ENCODE data around the gene RAB14. TPM values are rescaled to one million over a fixed set of nuclear protein-coding genes. Genes with fewer than 3 reads are reported as not detected.

Gene RAB14
- total RNA-seq, 1 donor = 30.0 TPM

DNA sequence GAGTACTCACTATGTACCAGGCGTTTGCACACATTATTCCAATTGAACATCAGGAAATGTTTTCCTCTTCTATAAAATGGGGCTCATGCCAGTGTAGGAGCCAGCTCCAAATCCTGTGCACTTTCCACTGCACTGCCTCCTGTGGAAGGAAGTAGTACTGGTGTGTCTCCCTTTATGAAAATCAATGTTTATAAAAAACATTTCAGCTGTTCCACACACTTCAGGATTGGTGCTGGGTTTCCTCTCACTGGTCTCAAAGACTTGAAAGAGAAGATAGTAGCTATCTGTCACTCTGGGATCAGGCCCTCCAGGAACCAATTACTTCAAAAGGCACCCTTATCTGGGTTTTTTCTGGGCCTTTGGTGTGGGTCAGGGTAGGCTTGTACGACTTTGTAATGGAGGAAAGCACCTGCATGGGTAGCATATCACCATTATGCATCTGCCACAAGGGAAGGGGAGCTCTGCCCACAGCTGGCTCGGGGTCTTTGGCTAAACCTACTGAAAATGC is 32.5 kb downstream of the RAB14 start:
- no peak overlapping the region for H3K27ac ChIP-seq (ENCODE audit: low read depth, low read length)
- no peaks in the 10 kb centered on the region for H3K9me3 ChIP-seq (ENCODE audit: low read depth, low read length)
- no peak overlapping the region for H2AFZ ChIP-seq (ENCODE audit: low read length)
- TF ChIP-seq, protein P1, sequence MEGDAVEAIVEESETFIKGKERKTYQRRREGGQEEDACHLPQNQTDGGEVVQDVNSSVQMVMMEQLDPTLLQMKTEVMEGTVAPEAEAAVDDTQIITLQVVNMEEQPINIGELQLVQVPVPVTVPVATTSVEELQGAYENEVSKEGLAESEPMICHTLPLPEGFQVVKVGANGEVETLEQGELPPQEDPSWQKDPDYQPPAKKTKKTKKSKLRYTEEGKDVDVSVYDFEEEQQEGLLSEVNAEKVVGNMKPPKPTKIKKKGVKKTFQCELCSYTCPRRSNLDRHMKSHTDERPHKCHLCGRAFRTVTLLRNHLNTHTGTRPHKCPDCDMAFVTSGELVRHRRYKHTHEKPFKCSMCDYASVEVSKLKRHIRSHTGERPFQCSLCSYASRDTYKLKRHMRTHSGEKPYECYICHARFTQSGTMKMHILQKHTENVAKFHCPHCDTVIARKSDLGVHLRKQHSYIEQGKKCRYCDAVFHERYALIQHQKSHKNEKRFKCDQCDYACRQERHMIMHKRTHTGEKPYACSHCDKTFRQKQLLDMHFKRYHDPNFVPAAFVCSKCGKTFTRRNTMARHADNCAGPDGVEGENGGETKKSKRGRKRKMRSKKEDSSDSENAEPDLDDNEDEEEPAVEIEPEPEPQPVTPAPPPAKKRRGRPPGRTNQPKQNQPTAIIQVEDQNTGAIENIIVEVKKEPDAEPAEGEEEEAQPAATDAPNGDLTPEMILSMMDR (IDR thresholded peaks at IDR 0.05; ENCODE audit: extremely low read depth, low read depth, low read length) = peak; percentile 57
- H3K4me3 ChIP-seq (ENCODE audit: insufficient read depth, low read length) = no peak overlapping the region
- no peaks in the 10 kb centered on the region for H3K79me2 ChIP-seq (ENCODE audit: insufficient read depth, low read length)
- DNase-seq (ENCODE audit: insufficient read length, low spot score, missing footprints) = peak; percentile 46
- no peaks in the 10 kb centered on the region for H3K4me1 ChIP-seq (ENCODE audit: insufficient read depth, low read length)
- no peak overlapping the region for H3K4me2 ChIP-seq (ENCODE audit: insufficient read depth, low read length)
- peaks cover 41% of the 10 kb centered on the region for H3K36me3 ChIP-seq (ENCODE audit: insufficient read depth, low read length)
- H3K27me3 ChIP-seq (ENCODE audit: insufficient read depth, low read length) = no peaks in the 10 kb centered on the region
- H4K20me1 ChIP-seq (ENCODE audit: insufficient read depth, low read length) = no peaks in the 10 kb centered on the region

DNA sequence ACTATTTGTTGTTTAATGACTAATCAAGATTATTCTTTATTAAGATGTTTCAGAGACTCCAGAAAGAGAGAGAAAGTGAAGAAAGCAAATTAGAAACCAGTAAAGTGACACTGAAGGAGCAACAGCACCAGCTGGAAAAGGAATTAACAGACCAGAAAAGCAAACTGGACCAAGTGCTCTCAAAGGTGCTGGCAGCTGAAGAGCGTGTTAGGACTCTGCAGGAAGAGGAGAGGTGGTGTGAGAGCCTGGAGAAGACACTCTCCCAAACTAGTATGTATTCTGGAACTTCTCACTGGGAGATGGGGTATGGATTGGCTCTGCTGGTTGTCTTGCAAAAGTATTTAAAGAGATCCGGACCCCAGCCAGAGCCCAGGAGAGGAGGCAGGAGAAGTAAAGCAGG is 33.6 kb downstream of the RAB14 start:
- Histone ChIP-seq H3K9me3 (ENCODE audit: low read depth, low read length) (no peaks in the 10 kb centered on the region), H3K4me2 (ENCODE audit: insufficient read depth, low read length) (no peak overlapping the region), H3K4me1 (ENCODE audit: insufficient read depth, low read length) (no peaks in the 10 kb centered on the region), H3K79me2 (ENCODE audit: insufficient read depth, low read length) (no peaks in the 10 kb centered on the region), H3K27me3 (ENCODE audit: insufficient read depth, low read length) (no peaks in the 10 kb centered on the region), H3K27ac (ENCODE audit: low read depth, low read length) (no peak overlapping the region), H4K20me1 (ENCODE audit: insufficient read depth, low read length) (no peaks in the 10 kb centered on the region), H3K4me3 (ENCODE audit: insufficient read depth, low read length) (no peak overlapping the region), H2AFZ (ENCODE audit: low read length) (no peak overlapping the region), H3K36me3 (ENCODE audit: insufficient read depth, low read length) (peaks cover 34% of the 10 kb centered on the region)
- TF ChIP-seq, protein P1 (IDR thresholded peaks at IDR 0.05; ENCODE audit: extremely low read depth, low read depth, low read length) = no peak
- DNase-seq (ENCODE audit: insufficient read length, low spot score, missing footprints) = no peak

GRCh38 chr9:121160025-121160424 is 41.6 kb downstream of the RAB14 start:
- Histone ChIP-seq H3K4me2 (ENCODE audit: insufficient read depth, low read length) (no peak overlapping the region), H3K4me1 (ENCODE audit: insufficient read depth, low read length) (peaks cover 13% of the 10 kb centered on the region), H2AFZ (ENCODE audit: low read length) (no peak overlapping the region), H4K20me1 (ENCODE audit: insufficient read depth, low read length) (no peaks in the 10 kb centered on the region), H3K27ac (ENCODE audit: low read depth, low read length) (no peak overlapping the region), H3K27me3 (ENCODE audit: insufficient read depth, low read length) (no peaks in the 10 kb centered on the region), H3K9me3 (ENCODE audit: low read depth, low read length) (no peaks in the 10 kb centered on the region), H3K79me2 (ENCODE audit: insufficient read depth, low read length) (no peaks in the 10 kb centered on the region), H3K36me3 (ENCODE audit: insufficient read depth, low read length) (peaks cover 22% of the 10 kb centered on the region), H3K4me3 (ENCODE audit: insufficient read depth, low read length) (no peak overlapping the region)
- TF ChIP-seq, protein P1 (IDR thresholded peaks at IDR 0.05; ENCODE audit: extremely low read depth, low read depth, low read length) = no peak
- DNase-seq (ENCODE audit: insufficient read length, low spot score, missing footprints) = no peak

- no peaks in the 10 kb centered on the region for H3K79me2 ChIP-seq (ENCODE audit: insufficient read depth, low read length)
- no peak overlapping the region for H3K4me2 ChIP-seq (ENCODE audit: insufficient read depth, low read length)
- H3K27me3 ChIP-seq (ENCODE audit: insufficient read depth, low read length) = no peaks in the 10 kb centered on the region
- TF ChIP-seq, protein P1 (IDR thresholded peaks at IDR 0.05; ENCODE audit: extremely low read depth, low read depth, low read length) = no peak
- no peaks in the 10 kb centered on the region for H4K20me1 ChIP-seq (ENCODE audit: insufficient read depth, low read length)
- DNase-seq (ENCODE audit: insufficient read length, low spot score, missing footprints) = no peak
- H3K27ac ChIP-seq (ENCODE audit: low read depth, low read length) = no peak overlapping the region
- H3K36me3 ChIP-seq (ENCODE audit: insufficient read depth, low read length) = peaks cover 16% of the 10 kb centered on the region
- peaks cover 13% of the 10 kb centered on the region for H3K4me1 ChIP-seq (ENCODE audit: insufficient read depth, low read length)
- H3K9me3 ChIP-seq (ENCODE audit: low read depth, low read length) = no peaks in the 10 kb centered on the region
- no peak overlapping the region for H3K4me3 ChIP-seq (ENCODE audit: insufficient read depth, low read length)
- H2AFZ ChIP-seq (ENCODE audit: low read length) = no peak overlapping the region
Observed at GRCh38 chr9:121157939-121158338, 43.7 kb downstream of the RAB14 start.

Data from osteoblast (primary cell).